Cortex of kidney (tissue), 1 donor: ENCODE data around the gene CCL19.
"Not testable (repeated sequence)": the region's sequence is repeated elsewhere in the genome, so short reads cannot be mapped to it uniquely, and the experiment has no call there.

Experiments
- DNase-seq: peaks from one replicate; lab custom pipeline; 2025; lab: John Stamatoyannopoulos, UW

Gene CCL19

DNA sequence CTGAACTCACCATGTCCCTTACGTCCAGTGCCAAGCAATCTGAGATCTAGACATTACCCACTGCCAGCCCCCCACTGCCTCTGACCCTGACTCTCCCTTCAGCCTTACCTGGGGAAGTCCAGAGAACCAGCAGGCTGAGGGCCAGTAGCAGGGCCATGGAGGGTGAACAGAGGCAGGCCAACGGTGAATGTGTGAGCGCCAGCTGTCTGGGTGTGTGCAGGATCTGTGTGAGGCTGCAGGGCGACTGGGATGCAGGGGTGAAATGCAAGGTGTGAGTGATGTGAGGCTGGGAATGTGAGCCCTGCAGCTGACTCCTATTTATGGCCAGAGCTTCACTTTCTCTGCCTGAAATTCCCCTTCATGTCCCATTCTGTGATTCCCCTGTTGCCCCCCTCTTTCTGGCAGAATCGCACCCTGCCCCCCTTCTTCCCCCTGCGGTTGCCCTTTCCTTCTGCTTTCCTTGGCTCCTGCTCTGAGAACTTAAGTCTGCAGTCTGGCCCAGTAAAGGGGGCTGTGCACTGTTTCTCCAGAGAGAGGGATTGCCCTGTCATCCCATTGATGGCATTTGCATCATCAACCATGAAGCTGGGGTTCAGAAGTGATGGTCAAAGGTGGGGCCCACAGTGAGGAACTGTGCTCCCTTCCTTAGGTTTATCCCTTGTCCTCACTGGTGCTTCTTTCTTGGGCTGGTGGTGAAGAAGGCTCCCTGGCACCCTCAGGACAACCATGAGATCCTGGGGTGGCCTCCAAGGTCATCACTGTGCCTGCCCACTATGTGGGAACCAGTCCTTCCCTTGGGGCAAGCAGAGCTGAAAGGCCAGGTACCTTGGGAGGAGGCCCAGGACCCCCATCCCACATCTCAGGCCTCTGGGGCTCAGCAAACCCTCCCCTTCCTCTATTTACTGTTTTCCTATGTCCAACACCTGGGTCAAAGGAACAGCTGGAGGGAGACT, at the start of gene CCL19:
TSS of gene CCL19 (minus strand) at position 294 of the 953 bp plus-strand sequence. CDS start at position 157, 137 bp downstream.
- DNase-seq = no peak

DNA sequence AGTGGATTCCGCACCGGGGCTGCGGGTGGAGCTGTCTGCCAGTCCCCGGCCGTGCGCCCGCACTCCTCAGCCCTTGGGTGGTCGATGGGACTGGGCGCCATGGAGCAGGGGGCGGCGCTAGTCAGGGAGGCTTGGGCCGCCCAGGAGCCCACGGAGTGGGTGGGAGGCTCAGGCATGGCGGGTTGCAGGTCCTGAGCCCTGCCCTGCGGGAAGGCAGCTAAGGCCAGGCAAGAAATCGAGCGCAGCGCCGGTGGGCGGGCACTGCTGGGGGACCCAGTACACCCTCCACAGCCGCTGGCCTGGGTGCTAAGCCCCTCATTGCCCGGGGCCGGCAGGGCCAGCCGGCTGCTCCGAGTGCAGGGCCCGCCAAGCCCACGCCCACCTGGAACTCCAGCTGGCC, 49.1 kb upstream of the CCL19 start:
- DNase-seq = not testable (repeated sequence)

DNA sequence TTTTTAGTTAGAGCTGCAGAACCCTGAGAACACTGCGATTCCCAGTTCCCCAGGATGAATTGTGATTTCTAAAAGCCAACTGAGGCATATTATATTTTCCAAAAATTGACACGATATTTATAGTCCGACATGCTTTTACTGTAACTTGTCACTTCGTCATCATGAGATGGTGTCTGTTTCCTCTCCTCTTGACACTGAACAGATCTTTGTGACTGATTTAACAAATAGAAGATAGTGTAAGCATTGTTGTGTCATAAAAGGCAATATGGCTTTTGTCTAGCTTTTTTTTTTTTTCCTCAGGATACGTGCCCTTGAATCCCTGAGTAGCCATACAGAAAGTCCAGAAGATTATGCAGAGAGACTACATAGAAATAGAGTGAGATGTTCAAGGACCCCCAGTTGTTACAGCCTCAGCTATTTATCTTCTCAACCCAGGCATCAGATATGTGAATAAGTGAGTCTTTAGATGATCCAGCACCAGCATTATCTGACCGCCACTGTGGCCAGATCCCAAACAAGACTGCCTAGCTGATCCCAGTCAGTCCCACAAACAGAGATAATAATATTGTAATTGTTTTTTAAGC, 46.7 kb upstream of the CCL19 start:
- DNase-seq = no peak

DNA sequence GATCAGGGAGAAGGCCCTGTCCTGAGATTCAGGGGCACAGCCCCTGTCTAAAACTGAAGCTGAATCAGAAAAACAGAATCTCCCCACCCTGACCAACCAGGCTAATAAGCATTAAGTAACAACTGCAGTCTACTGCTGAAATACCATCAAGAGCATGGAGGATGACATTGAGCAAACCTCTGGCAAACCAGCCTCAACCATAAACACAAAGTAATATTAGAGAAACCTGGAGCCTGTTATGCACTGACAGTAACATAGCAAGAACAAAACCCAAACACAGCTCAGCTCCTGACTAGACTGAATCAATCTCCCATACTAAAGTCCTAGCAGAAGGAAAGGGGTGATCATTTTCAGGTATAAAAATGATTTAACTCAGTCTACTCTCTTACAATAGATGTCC, 43.6 kb upstream of the CCL19 start:
- DNase-seq = no peak

DNA sequence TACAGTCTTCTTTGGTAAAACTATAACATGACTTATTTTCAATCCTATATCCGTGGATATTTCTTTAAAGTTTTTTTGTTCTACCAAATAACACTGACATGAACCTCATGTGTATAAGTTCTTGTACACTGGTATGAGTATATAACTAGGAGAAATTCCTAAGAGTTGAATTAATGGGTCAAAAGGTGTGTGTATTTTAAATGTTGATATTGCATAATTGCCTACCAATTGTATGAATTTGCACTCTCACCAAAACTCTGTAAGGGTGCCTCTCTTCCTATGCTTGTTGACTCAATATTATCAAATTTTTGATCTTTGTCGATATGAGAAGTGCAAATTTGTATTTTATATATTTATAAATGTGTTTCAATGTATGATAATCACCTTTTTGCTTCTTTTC, 41.8 kb upstream of the CCL19 start:
- DNase-seq = no peak

DNA sequence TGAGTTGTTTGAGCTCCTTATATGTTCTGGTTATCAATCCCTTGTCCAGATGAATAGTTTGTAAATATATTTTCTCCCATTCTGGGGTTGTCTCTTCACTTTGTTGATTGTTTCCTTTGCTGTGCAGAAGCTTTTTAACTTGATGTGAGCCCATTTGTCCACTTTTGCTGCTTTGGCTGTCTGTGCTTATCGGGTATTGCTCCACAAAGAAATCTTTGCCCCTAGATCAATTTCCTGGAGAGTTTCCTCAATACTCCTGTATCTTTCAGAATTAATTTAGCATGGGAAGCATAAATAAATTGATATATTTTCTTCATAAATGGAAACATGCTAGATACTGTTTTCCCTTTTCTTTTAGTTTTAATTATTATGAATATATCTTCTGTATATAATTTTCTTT, 41.4 kb upstream of the CCL19 start:
- DNase-seq = no peak

DNA sequence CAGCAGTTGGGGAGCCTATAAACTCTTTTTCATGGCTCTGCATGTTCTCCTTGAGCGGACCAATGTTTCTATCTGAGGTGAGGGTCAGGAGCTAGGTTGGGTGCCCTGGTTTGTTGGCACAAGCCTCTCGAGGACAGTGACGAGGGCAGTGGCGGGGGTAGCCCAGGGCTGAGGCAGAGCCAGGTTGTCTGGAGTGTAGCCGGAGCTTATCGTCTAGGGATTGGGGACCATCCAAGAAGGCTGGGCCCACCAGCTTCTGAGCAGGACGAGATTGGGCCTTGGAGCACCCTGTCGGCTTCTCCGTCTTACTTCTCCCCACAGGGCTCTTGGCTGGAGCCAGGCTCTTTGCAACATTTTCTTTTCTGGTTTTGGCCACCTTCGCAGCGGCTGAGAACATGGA, 32.1 kb upstream of the CCL19 start:
- DNase-seq = no peak

DNA sequence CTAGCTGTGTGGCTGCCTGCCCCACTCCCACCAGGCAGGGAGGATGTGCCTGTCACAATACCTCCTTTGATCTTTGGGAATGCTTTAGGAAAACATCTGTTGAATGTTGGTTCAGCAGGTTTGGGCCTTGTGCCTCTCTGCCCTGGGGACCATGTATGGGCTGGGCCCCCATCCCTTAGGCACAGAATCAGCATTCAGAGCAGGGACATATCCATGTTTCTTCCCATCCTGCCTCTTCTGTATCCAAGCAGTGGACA, 28.6 kb upstream of the CCL19 start:
- not testable (repeated sequence) for DNase-seq

DNA sequence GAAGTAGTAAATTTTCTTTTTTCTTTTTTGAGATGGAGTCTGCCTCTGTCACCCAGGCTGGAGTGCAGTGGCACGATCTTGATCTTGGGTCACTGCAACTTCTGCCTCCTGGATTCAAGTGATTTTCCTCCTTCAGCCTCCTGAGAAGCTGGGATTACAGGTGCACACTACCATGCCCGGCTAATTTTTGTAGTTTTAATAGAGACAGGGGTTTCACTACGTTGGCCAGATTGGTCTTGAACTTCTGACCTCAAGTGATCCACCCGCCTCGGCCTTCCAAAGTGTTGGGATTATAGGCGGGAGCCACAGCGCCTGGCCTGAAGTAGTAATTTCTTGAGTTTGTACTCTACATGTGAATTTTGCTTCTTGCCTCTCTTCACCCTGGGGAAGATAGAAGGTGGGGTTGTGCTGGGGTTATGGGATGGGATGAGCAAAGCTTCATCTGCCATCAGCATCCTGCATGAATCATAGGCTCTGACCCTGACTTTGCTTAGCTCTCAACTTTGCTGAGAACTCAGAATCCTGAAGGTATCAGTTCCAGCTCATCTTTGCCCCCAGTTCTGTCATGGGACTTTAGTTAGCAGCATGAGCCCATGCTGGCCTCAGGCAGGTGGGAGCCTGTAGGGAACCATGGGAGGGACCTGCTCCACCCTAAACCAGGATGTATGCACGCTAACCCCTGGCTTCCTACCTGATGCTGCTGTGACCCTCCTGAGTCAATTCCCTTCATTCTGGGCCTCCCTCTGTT, 28.1 kb upstream of the CCL19 start:
- no peak for DNase-seq

DNA sequence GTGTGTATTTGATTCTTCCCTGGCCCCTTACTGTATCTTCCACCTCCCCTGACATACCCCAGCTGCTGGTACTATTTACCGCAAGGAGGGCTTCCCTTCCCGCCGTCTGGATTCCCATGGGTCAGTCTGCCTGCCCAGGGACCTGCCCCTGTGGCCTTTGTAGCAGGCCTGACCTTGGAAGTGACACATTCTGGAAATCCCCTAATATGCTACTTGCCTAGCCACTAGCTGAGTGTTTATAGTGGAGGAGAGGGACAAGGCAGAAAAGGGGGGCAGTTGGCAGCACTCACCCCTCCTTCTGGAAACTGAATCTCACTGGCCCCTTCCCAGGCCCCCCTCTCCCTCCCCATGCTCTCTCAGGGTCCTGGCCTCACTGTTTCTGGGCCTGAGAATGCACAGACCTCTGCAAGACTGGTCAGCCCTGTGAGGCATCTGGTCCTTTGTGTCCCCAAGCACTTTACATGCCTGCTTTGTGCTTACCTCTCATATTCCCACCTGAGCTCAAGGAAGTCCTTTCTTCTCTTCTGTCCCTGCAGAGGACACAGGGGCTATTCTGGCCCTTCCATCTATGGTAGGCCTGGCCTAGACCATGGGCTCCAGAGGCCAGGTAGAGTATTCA, 27.0 kb upstream of the CCL19 start:
- no peak for DNase-seq

DNA sequence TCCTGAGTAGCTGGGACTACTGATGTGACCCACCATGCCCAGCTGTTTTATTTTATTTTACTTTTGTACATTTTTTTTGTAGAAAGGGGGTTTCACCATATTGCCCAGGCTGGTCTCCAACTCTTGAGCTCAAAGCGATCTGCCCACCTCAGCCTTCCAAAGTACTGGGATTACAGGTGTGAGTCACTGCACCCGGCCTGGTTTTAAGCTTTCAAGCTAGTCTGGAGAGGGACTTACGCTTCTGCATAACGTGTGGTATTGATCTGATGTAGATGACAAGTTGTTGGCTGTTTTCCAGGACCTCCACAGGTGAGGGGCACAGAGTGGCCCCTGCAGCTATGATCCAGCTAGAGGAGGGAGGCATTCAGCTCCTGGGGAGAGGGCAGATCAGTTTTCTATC, 25.6 kb upstream of the CCL19 start:
- DNase-seq = no peak

DNA sequence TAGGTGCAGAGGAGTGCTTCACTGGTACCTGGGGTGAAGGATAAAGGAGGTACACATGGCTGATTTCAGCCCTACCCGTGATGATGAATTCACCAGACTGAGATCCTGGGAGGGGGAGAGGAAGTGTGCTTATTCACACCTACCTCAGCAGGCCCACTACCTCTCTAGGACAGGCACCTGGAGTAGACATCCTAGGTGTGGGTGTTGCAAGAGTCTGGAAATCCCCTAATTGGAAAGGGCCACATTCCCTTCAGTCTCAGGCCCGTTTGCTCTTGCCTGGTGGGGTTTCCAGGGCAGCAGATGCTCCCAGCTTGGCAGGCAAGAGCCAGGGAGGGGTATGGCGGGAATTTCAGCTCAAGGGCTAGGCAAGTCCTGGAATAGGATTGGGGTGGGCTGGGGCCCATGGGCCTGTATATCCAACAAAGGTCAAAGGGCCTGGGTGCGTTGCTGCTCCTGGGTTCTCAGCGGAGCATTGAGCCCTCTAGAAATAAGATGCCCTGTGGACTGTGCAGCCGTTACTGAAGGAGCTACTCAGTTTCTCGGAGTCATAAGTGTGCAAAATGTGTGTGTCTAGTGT, 24.7 kb upstream of the CCL19 start:
- no peak for DNase-seq

DNA sequence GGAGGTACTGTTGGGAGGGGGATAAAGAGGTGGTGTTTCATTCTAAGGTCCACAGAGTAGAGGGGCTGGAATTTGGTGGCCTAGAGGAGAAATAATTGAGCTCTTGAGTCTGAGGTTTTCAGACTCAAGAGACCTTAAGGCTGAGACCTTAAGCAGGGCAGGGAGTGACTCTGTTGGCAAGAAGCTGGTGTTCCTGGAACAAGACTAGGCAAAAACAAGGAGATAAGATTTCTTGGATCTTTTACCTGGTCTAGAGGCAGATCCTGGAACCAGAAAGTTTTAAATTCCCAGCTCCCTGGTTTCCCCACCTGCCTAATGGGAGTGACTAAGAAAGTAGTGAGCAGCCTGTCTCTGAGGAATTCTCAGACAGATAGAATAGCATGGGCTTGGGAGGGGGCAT, 22.9 kb upstream of the CCL19 start:
- DNase-seq = no peak

DNA sequence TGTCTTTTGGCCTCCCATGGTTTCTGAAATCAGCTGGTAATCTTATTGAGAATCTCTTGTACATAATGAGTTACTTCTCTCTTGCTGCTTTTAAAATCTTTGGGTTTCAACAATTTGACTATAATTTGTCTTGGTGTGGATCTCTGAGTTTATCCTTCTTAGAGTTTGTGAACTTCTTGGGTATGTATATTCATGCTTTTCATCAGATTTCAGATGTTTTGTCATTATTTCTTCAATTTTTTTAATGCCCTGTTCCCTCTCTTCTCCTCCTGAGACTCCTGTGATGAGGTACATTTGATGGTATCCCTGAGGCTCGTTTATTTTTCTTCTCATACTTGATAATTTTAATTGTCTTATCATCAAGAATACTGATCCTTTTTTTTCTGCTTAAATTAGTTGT, 21.1 kb upstream of the CCL19 start:
- no peak for DNase-seq

DNA sequence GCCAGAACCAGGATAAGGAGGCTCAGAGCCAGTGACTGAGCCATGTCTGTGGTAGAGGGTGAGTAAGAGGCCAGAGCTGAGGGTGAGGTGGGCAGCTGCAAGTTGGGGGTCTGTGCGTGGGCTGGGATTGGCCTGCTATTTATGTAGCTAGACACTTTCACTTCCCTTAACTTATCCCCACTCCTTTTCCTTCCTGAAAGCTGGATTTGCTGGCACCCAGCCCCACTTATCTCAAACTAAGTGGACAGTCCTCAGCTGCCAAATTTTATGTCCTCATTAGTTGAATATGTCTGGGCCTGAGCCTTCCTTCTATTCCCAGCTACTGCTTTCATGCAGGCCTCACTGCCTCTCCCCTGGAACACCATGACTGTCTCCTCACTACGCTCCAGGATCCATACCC, 18.9 kb upstream of the CCL19 start, which contains the start of gene CCL21:
TSS of gene CCL21 (minus strand) at position 114 of the 400 bp plus-strand sequence. CDS start at position 44, 70 bp downstream.
- no peak for DNase-seq

DNA sequence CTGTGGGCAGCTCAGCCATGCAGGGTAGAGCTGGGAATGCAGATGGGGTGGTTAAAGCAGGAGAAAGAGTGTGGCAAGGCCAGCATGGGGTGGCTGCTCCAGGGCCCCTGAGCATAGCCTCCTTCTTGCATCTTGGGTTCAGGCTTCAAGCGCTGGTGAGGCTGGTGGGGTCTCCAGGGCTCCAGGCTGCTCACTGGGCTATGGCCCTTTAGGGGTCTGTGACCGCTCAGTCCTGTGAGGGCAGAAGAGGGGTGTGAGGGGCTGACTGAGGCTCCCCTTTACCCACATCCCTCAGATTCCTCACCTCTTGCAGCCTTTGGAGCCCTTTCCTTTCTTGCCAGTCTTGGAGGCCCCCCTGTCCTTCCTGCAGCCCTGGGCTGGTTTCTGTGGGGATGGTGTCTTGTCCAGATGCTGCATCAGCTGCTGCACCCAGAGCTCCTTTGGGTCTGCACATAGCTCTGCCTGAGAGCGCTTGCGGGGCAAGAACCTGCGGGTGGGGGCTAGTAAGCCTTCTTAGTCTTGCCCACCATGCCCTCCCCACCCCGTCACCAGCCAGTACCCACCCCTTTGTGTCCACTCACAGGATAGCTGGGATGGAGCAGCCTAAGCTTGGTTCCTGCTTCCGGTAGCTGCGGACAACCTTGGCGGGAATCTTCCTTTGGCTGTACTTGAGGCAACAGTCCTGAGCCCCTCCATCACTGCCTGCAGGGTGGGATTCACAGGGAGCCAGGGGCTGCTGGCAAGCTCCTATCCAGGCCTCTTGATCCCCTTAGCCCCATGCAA, 18.3 kb upstream of the CCL19 start:
- DNase-seq = no peak

DNA sequence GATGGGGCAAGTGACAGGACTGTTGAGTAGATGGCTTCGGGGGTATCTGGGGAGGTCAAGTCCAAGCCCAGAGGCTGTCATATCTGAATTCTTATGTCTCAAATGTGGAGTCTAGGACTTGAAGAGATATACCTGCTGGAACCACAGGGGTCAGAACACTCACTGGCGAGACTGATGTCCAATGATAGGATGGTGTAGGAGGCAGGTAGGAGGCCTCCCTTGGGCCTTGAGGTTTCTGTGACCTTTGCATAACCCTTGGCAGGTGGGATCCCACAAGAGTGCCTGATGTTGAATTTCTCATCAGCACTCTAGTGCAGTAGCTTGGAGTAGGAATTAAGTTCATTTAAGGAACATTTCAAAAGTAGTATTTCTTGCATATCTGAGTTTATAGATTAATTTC, 16.1 kb upstream of the CCL19 start:
- DNase-seq = no peak

DNA sequence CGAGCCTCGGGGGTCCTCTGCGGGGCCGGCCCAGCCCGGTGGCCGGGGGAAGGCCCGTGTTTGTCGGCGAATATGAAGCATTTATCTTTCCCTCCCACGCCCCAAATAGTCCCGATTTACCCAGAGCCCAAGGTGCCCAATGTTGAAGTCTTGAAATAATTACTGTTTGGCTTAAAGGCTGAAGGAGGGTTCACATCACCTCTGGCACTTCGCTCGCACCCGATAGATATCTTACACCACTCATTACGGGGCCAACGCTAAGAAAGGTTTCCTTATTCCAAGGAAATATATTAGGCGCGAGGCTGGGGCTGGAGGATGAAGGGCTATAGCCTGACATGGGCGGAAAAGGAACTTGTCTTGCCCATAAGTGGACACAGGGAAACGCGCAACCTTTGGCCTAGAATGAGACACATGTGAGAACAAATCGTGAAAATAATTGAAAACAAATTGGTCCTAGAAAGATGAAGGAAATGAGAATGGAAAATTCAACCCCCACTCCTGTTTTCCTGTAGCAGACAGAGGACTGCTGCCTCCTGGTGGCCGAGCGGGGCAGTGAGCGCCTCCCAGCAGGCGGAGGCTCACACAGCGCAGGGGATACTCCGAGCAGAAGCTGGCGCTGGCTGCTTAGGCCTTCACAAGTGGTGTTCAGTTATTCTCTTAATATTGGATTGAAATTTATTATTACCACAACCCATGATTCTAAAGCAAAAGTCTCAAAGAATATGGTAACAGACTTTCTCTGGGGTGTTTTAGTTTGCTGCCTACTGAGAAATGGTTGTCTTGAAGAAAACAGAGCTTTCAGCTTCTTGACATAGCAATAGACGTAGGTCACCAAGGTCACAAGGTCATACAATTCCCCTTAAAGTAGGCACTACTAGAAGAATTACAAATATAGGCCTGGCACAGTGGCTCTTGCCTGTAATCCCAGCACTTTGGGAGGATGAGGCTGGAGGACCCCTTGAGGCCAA, 11.0 kb upstream of the CCL19 start:
- DNase-seq = peak; percentile 21

DNA sequence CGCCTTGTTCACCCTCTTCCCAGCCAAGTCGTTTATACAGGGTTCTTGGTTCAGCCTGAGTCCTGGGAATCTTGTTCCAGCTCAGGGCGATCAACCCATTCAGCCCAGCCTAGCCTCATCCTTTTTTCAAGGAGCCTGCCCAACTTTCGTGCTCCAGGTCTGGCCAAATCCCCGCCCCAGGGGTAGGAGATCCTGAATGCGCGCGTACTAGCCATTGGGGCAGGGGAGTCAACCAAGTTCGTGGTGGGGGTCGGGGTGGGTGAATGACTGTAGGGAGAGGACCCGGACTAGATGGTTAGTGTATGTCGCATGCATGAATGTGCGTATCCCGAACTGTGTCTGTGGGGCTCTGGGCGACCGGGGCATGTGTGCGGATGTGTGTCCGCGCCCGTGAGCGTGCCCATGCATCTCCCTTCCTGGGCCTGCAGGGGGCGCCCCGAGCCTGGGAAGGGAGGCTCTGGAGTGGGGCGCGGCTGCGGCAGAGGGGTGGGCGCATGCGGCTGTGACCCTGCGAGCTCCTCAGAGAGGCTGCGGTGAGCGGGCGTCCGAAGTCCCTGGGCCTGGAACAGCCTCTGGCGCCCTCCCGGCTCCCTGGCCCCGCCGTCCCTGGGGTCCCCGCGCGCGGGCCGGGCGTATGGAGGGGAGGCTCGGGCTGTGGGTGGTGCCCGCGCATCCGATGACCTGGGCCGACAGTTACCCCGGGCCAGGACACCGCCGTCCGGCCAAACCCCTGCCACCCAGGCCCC, 10.1 kb upstream of the CCL19 start:
- no peak for DNase-seq
